Mononuclear cell (primary cell): Measurements from ENCODE around the gene SLC12A5. TPM values are rescaled to one million over a fixed set of nuclear protein-coding genes. Genes with fewer than 3 reads are reported as not detected.

ENCODE experiments used
- H3K27me3 ChIP-seq: 2 replicates; pipeline ENCODE4 v1.6.0; 2011; ENCODE audit warnings: low read length, control low read depth; ENCODE audit not compliant: insufficient read depth
- H3K4me1 ChIP-seq: 2 replicates; pipeline ENCODE4 v1.5.1; 2011; ENCODE audit warnings: mild to moderate bottlenecking, low read length, control low read depth; ENCODE audit not compliant: insufficient read depth
- H3K4me3 ChIP-seq: 2 replicates; pipeline ENCODE4 v1.5.1; 2011; ENCODE audit warnings: mild to moderate bottlenecking, low read length, moderate library complexity
- H3K9me3 ChIP-seq: 2 replicates; pipeline ENCODE4 v1.5.1; 2011; ENCODE audit warnings: low read depth, mild to moderate bottlenecking, control low read depth, low read length
- total RNA-seq: library from RNA; depleted of rRNA; stranded (reverse); fragments of >200 nt; gene quantifications from one replicate; pipeline ENCODE4 v1.2.3, GENCODE V29; 2012

SLC12A5 gene
- total RNA-seq, 1 donor, result 0.10 TPM

- Histone ChIP-seq H3K9me3 (no peaks in the 10 kb centered on the region), H3K4me1 (peaks cover 27% of the 10 kb centered on the region), H3K27me3 (peaks cover 44% of the 10 kb centered on the region), H3K4me3 (no peak overlapping the region)
These were observed 75.2 kb downstream of the SLC12A5 start for GRCh38 chr20:46104262-46104661.

GRCh38 chr20:46107061-46107460, 78.0 kb downstream of the SLC12A5 start:
- peaks cover 36% of the 10 kb centered on the region for H3K4me1 ChIP-seq
- H3K4me3 ChIP-seq, result no peak overlapping the region
- no peaks in the 10 kb centered on the region for H3K9me3 ChIP-seq
- H3K27me3 ChIP-seq, result peaks cover 22% of the 10 kb centered on the region

- Histone ChIP-seq H3K4me3 (no peak overlapping the region), H3K9me3 (no peaks in the 10 kb centered on the region), H3K4me1 (peaks cover 40% of the 10 kb centered on the region), H3K27me3 (peaks cover 14% of the 10 kb centered on the region)
These were observed 79.4 kb downstream of the SLC12A5 start for GRCh38 chr20:46108435-46108841.

- H3K9me3 ChIP-seq, result no peaks in the 10 kb centered on the region
- peaks cover 40% of the 10 kb centered on the region for H3K4me1 ChIP-seq
- H3K27me3 ChIP-seq, result peaks cover 13% of the 10 kb centered on the region
- H3K4me3 ChIP-seq, result no peak overlapping the region
These were observed 80.0 kb downstream of the SLC12A5 start for GRCh38 chr20:46108976-46109375.

Other genes with a start within 250 kb of the SLC12A5 start
- not detected for gene WFDC3, start 237.3 kb upstream of the SLC12A5 start, total RNA-seq
- 4.4 TPM for gene DNTTIP1, start 237.3 kb upstream of the SLC12A5 start, total RNA-seq
- 1.6 TPM for gene UBE2C, start 216.6 kb upstream of the SLC12A5 start, total RNA-seq
- 0.73 TPM for gene TNNC2, start 201.9 kb upstream of the SLC12A5 start, total RNA-seq
- gene SNX21, start 195.4 kb upstream of the SLC12A5 start, total RNA-seq, result 5.7 TPM
- gene ACOT8, start 171.8 kb upstream of the SLC12A5 start, total RNA-seq, result 13.9 TPM
- 0.63 TPM for gene ZSWIM3, start 171.6 kb upstream of the SLC12A5 start, total RNA-seq
- 10.1 TPM for gene ZSWIM1, start 148.0 kb upstream of the SLC12A5 start, total RNA-seq
- gene SPATA25, start 141.6 kb upstream of the SLC12A5 start, total RNA-seq, result 0.52 TPM
- 1.9 TPM for gene NEURL2, start 138.0 kb upstream of the SLC12A5 start, total RNA-seq
- gene CTSA, start 137.9 kb upstream of the SLC12A5 start, total RNA-seq, result 111 TPM
- gene PLTP, start 117.1 kb upstream of the SLC12A5 start, total RNA-seq, result 1.4 TPM
- 48.0 TPM for gene PCIF1, start 94.5 kb upstream of the SLC12A5 start, total RNA-seq
- gene ZNF335, start 57.0 kb upstream of the SLC12A5 start, total RNA-seq, result 49.4 TPM
- gene MMP9, start 20.3 kb upstream of the SLC12A5 start, total RNA-seq, result 3.0 TPM
- 15.6 TPM for gene NCOA5, start 60.7 kb downstream of the SLC12A5 start, total RNA-seq
- gene CD40, start 89.1 kb downstream of the SLC12A5 start, total RNA-seq, result 10.2 TPM